Liver (tissue), 9 donors: ENCODE measurements around the gene HBP1. TPM values are rescaled to one million over a fixed set of nuclear protein-coding genes. Genes with fewer than 3 reads are reported as not detected.

Experiments
- DNase-seq: peaks from one replicate; pipeline ENCODE4 v3.0.0-alpha.2; 2017; ENCODE audit warnings: low spot score
- H3K27ac ChIP-seq, 2 donors: one replicate each; pipeline ENCODE4 v1.7.0; 2013; ENCODE audit warnings: inconsistent platforms in 2 of 2, low read length in 2 of 2, control low read depth in 1 of 2, low read depth in 1 of 2, mild to moderate bottlenecking in 1 of 2
- H3K27me3 ChIP-seq, 4 donors: one replicate each; pipeline versions ENCODE4 v1.6.1 to v1.7.0; 2013; ENCODE audit warnings: low read length in 3 of 4, inconsistent platforms in 1 of 4, mild to moderate bottlenecking in 1 of 4, moderate library complexity in 1 of 4; ENCODE audit not compliant: control insufficient read depth in 4 of 4, insufficient read depth in 4 of 4
- H3K36me3 ChIP-seq, 4 donors: one replicate each; pipeline versions ENCODE4 v1.6.1 to v1.7.0; 2013; ENCODE audit warnings: low read length in 3 of 4, mild to moderate bottlenecking in 3 of 4, low read depth in 1 of 4, moderate library complexity in 1 of 4; ENCODE audit not compliant: control insufficient read depth in 4 of 4, insufficient read depth in 3 of 4
- H3K4me1 ChIP-seq, 4 donors: one replicate each; pipeline versions ENCODE4 v1.6.1 to v1.7.0; 2013; ENCODE audit warnings: low read length in 3 of 4, mild to moderate bottlenecking in 3 of 4, moderate library complexity in 1 of 4; ENCODE audit not compliant: control insufficient read depth in 4 of 4, insufficient read depth in 4 of 4
- H3K4me3 ChIP-seq, 3 donors: one replicate each; pipeline versions ENCODE4 v1.6.1 to v1.7.0; 2013; ENCODE audit warnings: low read length in 3 of 3, control low read depth in 1 of 3, low read depth in 1 of 3, mild to moderate bottlenecking in 1 of 3
- H3K9ac ChIP-seq, 2 donors: one replicate each; pipeline ENCODE4 v1.7.0; 2013; ENCODE audit warnings: low read length in 2 of 2, mild to moderate bottlenecking in 2 of 2, moderate library complexity in 2 of 2, control low read depth in 1 of 2, low read depth in 1 of 2
- H3K9me3 ChIP-seq, 4 donors: one replicate each; pipeline versions ENCODE4 v1.6.1 to v1.7.0; 2013; ENCODE audit warnings: low read length in 3 of 4; ENCODE audit not compliant: control insufficient read depth in 4 of 4
- EGR1 ChIP-seq, 2 donors: IDR thresholded peaks; 2 replicates each; pipeline ENCODE4 v1.6.1; 2016 to 2018; ENCODE audit warnings: antibody characterized with exemption in 2 of 2, low read depth in 2 of 2
- FOXA1 ChIP-seq: IDR thresholded peaks from 2 replicates; pipeline ENCODE4 v1.6.1; 2016; ENCODE audit warnings: antibody characterized with exemption
- FOXA2 ChIP-seq: IDR thresholded peaks from 2 replicates; pipeline ENCODE4 v1.6.1; 2016; ENCODE audit warnings: antibody characterized with exemption
- GABPA ChIP-seq, 2 donors: IDR thresholded peaks in 1 of 2; conservative IDR thresholded peaks in 1 of 2; 2 replicates each; pipeline ENCODE4 v1.6.1; 2016; ENCODE audit warnings: antibody characterized with exemption in 2 of 2, mild to moderate bottlenecking in 1 of 2, moderate library complexity in 1 of 2
- HNF4A ChIP-seq, 2 donors: conservative IDR thresholded peaks; 2 replicates each; pipeline ENCODE4 v1.6.1; 2016; ENCODE audit warnings: antibody characterized with exemption in 2 of 2, mild to moderate bottlenecking in 2 of 2
- HNF4G ChIP-seq: IDR thresholded peaks from 2 replicates; pipeline ENCODE4 v1.6.1; 2016; ENCODE audit warnings: antibody characterized with exemption
- JUND ChIP-seq, 2 donors: IDR thresholded peaks; 2 replicates each; pipeline ENCODE4 v1.6.1; 2016; ENCODE audit warnings: antibody characterized with exemption in 2 of 2
- NR2F2 ChIP-seq: IDR thresholded peaks from 2 replicates; pipeline ENCODE4 v1.6.1; 2016; ENCODE audit warnings: antibody characterized with exemption
- RAD21 ChIP-seq, 2 donors: IDR thresholded peaks; 2 replicates each; pipeline ENCODE4 v1.6.1; 2016; ENCODE audit warnings: antibody characterized with exemption in 2 of 2, mild to moderate bottlenecking in 2 of 2
- RXRA ChIP-seq, 2 donors: IDR thresholded peaks; 2 replicates each; pipeline ENCODE4 v1.6.1; 2017 to 2018; ENCODE audit warnings: antibody characterized with exemption in 2 of 2, mild to moderate bottlenecking in 1 of 2
- SP1 ChIP-seq: IDR thresholded peaks from 2 replicates; pipeline ENCODE4 v1.6.1; 2018; ENCODE audit warnings: antibody characterized with exemption, mild to moderate bottlenecking
- TAF1 ChIP-seq: conservative IDR thresholded peaks from 2 replicates; pipeline ENCODE4 v1.6.1; 2016; ENCODE audit warnings: antibody characterized with exemption, mild to moderate bottlenecking
- YY1 ChIP-seq: IDR thresholded peaks from 2 replicates; pipeline ENCODE4 v1.6.1; 2016; ENCODE audit warnings: antibody characterized with exemption, mild to moderate bottlenecking
- WGBS: extraction: QIAGEN DNeasy Blood & Tissue Kit; methylation state at CpG from one replicate; pipeline ENCODE4 v1.1.7; 2013; 5-methylcytosine and 5-hydroxymethylcytosine counted together
- polyA plus RNA-seq, 2 donors: library from polyadenylated mRNA; stranded (reverse) in 1 of 2; unstranded in 1 of 2; fragments of 200-250 nt in 1 of 2; fragments of >200 nt in 1 of 2; fragmentation: Nextera tagmentation in 1 of 2; extraction: Ambion mirVana in 1 of 2; gene quantifications; one replicate each; pipeline versions ENCODE4 v1.2.1 to v1.2.3, GENCODE V29; 2013 to 2015
- total RNA-seq, 2 donors: library from RNA; depleted of rRNA; stranded (reverse); fragments of >200 nt; gene quantifications; one replicate each; pipeline ENCODE4 v1.2.3, GENCODE V29; 2014
- TF ChIP-seq, protein P1 (sequence below): fragments of 150-350 bp; IDR thresholded peaks from 2 replicates; pipeline ENCODE4 v1.5.1; 2017; ENCODE audit warnings: improper control_type of control experiment, low read depth, low read length; ENCODE audit not compliant: missing input control
- TF ChIP-seq, protein P2 (sequence below): IDR thresholded peaks from 2 replicates; pipeline ENCODE4 v1.6.1; 2016; ENCODE audit warnings: antibody characterized with exemption
- TF ChIP-seq, protein P3 (sequence below): IDR thresholded peaks from 2 replicates; pipeline ENCODE4 v1.6.1; 2016; ENCODE audit warnings: antibody characterized with exemption
- TF ChIP-seq, protein P4 (sequence below): IDR thresholded peaks from 2 replicates; pipeline ENCODE4 v1.6.1; 2016; ENCODE audit warnings: antibody characterized with exemption, mild to moderate bottlenecking
- donor health status: healthy.
- donor health status: healthy.
- donor health status: healthy.
- donor health status: healthy.
- donor health status: healthy.

The HBP1 gene
- total and polyA plus RNA-seq, 4 donors: 24.6 to 67.9 (median 48.1) TPM

DNA sequence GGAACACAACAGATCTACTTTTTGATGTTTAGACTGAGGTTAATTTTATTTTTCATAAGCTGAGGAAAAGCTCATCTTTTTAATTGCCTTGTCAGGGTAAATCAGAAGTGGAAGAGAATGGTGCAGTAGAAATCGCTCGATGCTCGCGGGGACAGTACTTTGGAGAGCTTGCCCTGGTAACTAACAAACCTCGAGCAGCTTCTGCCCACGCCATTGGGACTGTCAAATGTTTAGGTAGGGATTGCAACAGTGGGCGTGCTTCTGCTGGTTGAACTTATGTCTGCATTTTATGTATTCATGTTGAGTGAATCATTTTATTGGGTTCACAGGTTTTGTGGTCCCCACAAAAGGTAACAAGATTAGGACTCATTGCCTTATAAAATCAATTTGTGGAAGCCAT lies 11.7 kb upstream of the HBP1 start (continued):
- TF ChIP-seq, protein P1, sequence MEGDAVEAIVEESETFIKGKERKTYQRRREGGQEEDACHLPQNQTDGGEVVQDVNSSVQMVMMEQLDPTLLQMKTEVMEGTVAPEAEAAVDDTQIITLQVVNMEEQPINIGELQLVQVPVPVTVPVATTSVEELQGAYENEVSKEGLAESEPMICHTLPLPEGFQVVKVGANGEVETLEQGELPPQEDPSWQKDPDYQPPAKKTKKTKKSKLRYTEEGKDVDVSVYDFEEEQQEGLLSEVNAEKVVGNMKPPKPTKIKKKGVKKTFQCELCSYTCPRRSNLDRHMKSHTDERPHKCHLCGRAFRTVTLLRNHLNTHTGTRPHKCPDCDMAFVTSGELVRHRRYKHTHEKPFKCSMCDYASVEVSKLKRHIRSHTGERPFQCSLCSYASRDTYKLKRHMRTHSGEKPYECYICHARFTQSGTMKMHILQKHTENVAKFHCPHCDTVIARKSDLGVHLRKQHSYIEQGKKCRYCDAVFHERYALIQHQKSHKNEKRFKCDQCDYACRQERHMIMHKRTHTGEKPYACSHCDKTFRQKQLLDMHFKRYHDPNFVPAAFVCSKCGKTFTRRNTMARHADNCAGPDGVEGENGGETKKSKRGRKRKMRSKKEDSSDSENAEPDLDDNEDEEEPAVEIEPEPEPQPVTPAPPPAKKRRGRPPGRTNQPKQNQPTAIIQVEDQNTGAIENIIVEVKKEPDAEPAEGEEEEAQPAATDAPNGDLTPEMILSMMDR: no peak
- TF ChIP-seq JUND (IDR thresholded peaks at IDR 0.05) (no peak), YY1 (no peak), RAD21 (IDR thresholded peaks at IDR 0.05) (no peak)

DNA sequence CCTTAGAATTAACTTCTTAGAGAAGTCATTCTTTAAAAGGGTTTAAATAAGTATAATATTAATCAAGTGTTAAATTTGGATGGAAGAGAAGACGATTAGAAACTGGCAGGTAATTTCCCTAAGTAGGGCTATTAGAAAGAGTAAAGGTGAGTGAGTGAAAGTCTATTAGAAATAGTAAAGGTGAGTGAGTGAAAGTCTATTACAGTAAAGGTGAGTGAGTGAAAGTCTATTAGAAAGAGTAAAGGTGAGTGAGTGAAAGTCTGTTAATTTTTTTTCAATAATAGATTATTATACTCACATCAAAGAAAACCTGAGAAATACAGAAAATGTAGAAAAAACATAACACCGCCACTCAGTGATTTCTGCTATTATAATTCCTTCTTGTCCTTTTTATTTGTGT lies 10.8 kb upstream of the HBP1 start:
- Histone ChIP-seq H3K27ac (no peak overlapping the region), H3K4me3 (no peak overlapping the region), H3K27me3 (no peaks in the 10 kb centered on the region), H3K9ac (no peak overlapping the region), H3K4me1 (no peaks in the 10 kb centered on the region), H3K9me3 (no peaks in the 10 kb centered on the region), H3K36me3 (peaks cover 0 to 2% (median 0%) of the 10 kb centered on the region in 4 donors)
- 82% methylated on average over 2 of the region's 2 CpGs for WGBS
- DNase-seq: no peak
- TF ChIP-seq, protein P2, sequence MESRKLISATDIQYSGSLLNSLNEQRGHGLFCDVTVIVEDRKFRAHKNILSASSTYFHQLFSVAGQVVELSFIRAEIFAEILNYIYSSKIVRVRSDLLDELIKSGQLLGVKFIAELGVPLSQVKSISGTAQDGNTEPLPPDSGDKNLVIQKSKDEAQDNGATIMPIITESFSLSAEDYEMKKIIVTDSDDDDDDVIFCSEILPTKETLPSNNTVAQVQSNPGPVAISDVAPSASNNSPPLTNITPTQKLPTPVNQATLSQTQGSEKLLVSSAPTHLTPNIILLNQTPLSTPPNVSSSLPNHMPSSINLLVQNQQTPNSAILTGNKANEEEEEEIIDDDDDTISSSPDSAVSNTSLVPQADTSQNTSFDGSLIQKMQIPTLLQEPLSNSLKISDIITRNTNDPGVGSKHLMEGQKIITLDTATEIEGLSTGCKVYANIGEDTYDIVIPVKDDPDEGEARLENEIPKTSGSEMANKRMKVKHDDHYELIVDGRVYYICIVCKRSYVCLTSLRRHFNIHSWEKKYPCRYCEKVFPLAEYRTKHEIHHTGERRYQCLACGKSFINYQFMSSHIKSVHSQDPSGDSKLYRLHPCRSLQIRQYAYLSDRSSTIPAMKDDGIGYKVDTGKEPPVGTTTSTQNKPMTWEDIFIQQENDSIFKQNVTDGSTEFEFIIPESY: no peak
- TF ChIP-seq FOXA2 (no peak), TAF1 (no peak), FOXA1 (no peak), JUND (IDR thresholded peaks at IDR 0.05) (no peak), RXRA (IDR thresholded peaks at IDR 0.05) (no peak), GABPA (IDR thresholded peaks at IDR 0.05 in 1 of 2, conservative IDR thresholded peaks at IDR 0.05 in 1 of 2) (no peak), SP1 (no peak), NR2F2 (no peak)
- TF ChIP-seq, protein P3, sequence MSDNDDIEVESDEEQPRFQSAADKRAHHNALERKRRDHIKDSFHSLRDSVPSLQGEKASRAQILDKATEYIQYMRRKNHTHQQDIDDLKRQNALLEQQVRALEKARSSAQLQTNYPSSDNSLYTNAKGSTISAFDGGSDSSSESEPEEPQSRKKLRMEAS: no peak
- TF ChIP-seq, protein P1: no peak

GRCh38 chr7:107160389-107160788 lies 8.4 kb upstream of the HBP1 start:
- Histone ChIP-seq H3K9me3 (no peaks in the 10 kb centered on the region), H3K4me3 (no peak overlapping the region), H3K27me3 (no peaks in the 10 kb centered on the region), H3K36me3 (peaks cover 0 to 2% (median 0%) of the 10 kb centered on the region in 4 donors), H3K27ac (no peak overlapping the region), H3K4me1 (no peaks in the 10 kb centered on the region), H3K9ac (no peak overlapping the region)
- no peak for DNase-seq
- WGBS: 85% methylated on average over 2 of the region's 2 CpGs
- TF ChIP-seq HNF4G: no peak
- TF ChIP-seq GABPA (IDR thresholded peaks at IDR 0.05 in 1 of 2, conservative IDR thresholded peaks at IDR 0.05 in 1 of 2): no peak
- no peak for TF ChIP-seq RXRA (IDR thresholded peaks at IDR 0.05)
- TF ChIP-seq HNF4A (conservative IDR thresholded peaks at IDR 0.05): no peak
- TF ChIP-seq, protein P2: no peak
- TF ChIP-seq RAD21 (IDR thresholded peaks at IDR 0.05): no peak
- no peak for TF ChIP-seq EGR1 (IDR thresholded peaks at IDR 0.05; ENCODE audit: low read depth in 2 of 2)
- TF ChIP-seq SP1: no peak
- TF ChIP-seq, protein P4, sequence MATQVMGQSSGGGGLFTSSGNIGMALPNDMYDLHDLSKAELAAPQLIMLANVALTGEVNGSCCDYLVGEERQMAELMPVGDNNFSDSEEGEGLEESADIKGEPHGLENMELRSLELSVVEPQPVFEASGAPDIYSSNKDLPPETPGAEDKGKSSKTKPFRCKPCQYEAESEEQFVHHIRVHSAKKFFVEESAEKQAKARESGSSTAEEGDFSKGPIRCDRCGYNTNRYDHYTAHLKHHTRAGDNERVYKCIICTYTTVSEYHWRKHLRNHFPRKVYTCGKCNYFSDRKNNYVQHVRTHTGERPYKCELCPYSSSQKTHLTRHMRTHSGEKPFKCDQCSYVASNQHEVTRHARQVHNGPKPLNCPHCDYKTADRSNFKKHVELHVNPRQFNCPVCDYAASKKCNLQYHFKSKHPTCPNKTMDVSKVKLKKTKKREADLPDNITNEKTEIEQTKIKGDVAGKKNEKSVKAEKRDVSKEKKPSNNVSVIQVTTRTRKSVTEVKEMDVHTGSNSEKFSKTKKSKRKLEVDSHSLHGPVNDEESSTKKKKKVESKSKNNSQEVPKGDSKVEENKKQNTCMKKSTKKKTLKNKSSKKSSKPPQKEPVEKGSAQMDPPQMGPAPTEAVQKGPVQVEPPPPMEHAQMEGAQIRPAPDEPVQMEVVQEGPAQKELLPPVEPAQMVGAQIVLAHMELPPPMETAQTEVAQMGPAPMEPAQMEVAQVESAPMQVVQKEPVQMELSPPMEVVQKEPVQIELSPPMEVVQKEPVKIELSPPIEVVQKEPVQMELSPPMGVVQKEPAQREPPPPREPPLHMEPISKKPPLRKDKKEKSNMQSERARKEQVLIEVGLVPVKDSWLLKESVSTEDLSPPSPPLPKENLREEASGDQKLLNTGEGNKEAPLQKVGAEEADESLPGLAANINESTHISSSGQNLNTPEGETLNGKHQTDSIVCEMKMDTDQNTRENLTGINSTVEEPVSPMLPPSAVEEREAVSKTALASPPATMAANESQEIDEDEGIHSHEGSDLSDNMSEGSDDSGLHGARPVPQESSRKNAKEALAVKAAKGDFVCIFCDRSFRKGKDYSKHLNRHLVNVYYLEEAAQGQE: no peak
- no peak for TF ChIP-seq FOXA2
- TF ChIP-seq NR2F2: no peak
